Tibial nerve (tissue), 3 donors: ENCODE data around the gene PLXDC2.

Experiments used
- CTCF ChIP-seq, 5 experiments: fragments of 200-600 bp in 3 of 5; fragments of 450-650 bp in 2 of 5; sonication (generic) in 3 of 5; IDR thresholded peaks; one replicate each; pipeline ENCODE4 v1.5.1; 2016 to 2019; ENCODE audit warnings: antibody characterized with exemption in 5 of 5, mild to moderate bottlenecking in 3 of 5, moderate library complexity in 2 of 5
- POLR2A ChIP-seq, 2 donors: fragments of 450-650 bp; IDR thresholded peaks; one replicate each; pipeline ENCODE4 v1.6.1; 2017; ENCODE audit warnings: antibody characterized with exemption in 2 of 2, mild to moderate bottlenecking in 2 of 2, moderate library complexity in 2 of 2

GRCh38 chr10:19812976-19813375, 3.3 kb upstream of the PLXDC2 start:
- no peak for TF ChIP-seq CTCF (IDR thresholded peaks at IDR 0.05)
- no peak for TF ChIP-seq POLR2A (IDR thresholded peaks at IDR 0.05)
